Natural killer cell (primary cell): ENCODE data around the gene UGT1A3. TPM values are rescaled to one million over a fixed set of nuclear protein-coding genes. Genes with fewer than 3 reads are reported as not detected.

Experiments
- ATAC-seq, 3 donors: fragments of 150-1000 bp in 2 of 3; fragments of 200-7000 bp in 1 of 3; cut with Tn5 transposase; 1 replicate in 1 of 3; 2 replicates in 2 of 3; pipeline ENCODE4 v1.10.0; 2021; ENCODE audit warnings: mild to moderate bottlenecking in 2 of 3, moderate library complexity in 2 of 3
- DNase-seq, 2 donors: peaks; one replicate each; pipeline versions ENCODE4 v3.0.0 to v3.0.0-alpha.2; 2013 to 2021; ENCODE audit warnings: mixed read lengths in 1 of 2
- H3K27ac ChIP-seq: one replicate; pipeline ENCODE4 v1.5.1; 2013; ENCODE audit warnings: mild to moderate bottlenecking, low read length
- H3K27me3 ChIP-seq: one replicate; pipeline ENCODE4 v1.6.1; 2013; ENCODE audit warnings: low read length; ENCODE audit not compliant: control insufficient read depth, insufficient read depth
- H3K36me3 ChIP-seq: one replicate; pipeline ENCODE4 v1.6.1; 2013; ENCODE audit warnings: low read length; ENCODE audit not compliant: control insufficient read depth, insufficient read depth
- H3K4me1 ChIP-seq: one replicate; pipeline ENCODE4 v1.6.1; 2013; ENCODE audit warnings: low read length; ENCODE audit not compliant: control insufficient read depth, insufficient read depth
- H3K4me3 ChIP-seq: one replicate; pipeline ENCODE4 v1.5.1; 2013; ENCODE audit warnings: low read length
- H3K9me3 ChIP-seq: one replicate; pipeline ENCODE4 v1.6.1; 2013; ENCODE audit warnings: low read length; ENCODE audit not compliant: control insufficient read depth, insufficient read depth
- H3K27ac Mint-ChIP-seq, 2 donors: one replicate each; pipeline ENCODE4 v1.8.0; 2022; ENCODE audit warnings: mild to moderate bottlenecking in 2 of 2, mixed read lengths in 2 of 2, moderate library complexity in 1 of 2
- H3K27me3 Mint-ChIP-seq, 2 donors: one replicate each; pipeline ENCODE4 v1.8.0; 2022; ENCODE audit warnings: low read depth in 2 of 2, mixed read lengths in 2 of 2
- H3K36me3 Mint-ChIP-seq: one replicate; pipeline ENCODE4 v1.8.0; 2022; ENCODE audit warnings: mixed read lengths
- H3K4me1 Mint-ChIP-seq, 2 donors: one replicate each; pipeline ENCODE4 v1.8.0; 2022; ENCODE audit warnings: mixed read lengths in 2 of 2
- H3K4me3 Mint-ChIP-seq: one replicate; pipeline ENCODE4 v1.8.0; 2022; ENCODE audit warnings: mild to moderate bottlenecking, moderate library complexity, mixed read lengths
- H3K9me3 Mint-ChIP-seq, 2 donors: one replicate each; pipeline ENCODE4 v1.8.0; 2022; ENCODE audit warnings: mixed read lengths in 2 of 2
- CTCF ChIP-seq: fragments of 200-600 bp; IDR thresholded peaks from one replicate; pipeline ENCODE4 v1.8.0; 2022; ENCODE audit warnings: antibody characterized with exemption
- WGBS: methylation state at CpG from one replicate; pipeline ENCODE4 v1.1.7; 2013; ENCODE audit warnings: missing lambda C conversion rate; ENCODE audit not compliant: insufficient coverage; 5-methylcytosine and 5-hydroxymethylcytosine counted together
- intact Hi-C: fragments of 100-400 bp; cut with micrococcal nuclease; formaldehyde crosslinking; loops from one replicate; pipeline ENCODE4 v1.14.2; 2022
- total RNA-seq, 4 donors: library from RNA; stranded (reverse); fragments of 120-200 nt in 1 of 4; gene quantifications; one replicate each; pipeline versions ENCODE4 v1.2.3 to v1.2.4, GENCODE V29; 2013 to 2022

UGT1A3 gene
- total RNA-seq, 3 donors from 2014 or later (not counting 1 experiment from before 2014, with no cell fraction given): not detected

- H3K4me3 Mint-ChIP-seq: no peak overlapping the region
- Histone ChIP-seq H3K27me3 (no peaks in the 10 kb centered on the region), H3K4me1 (no peaks in the 10 kb centered on the region), H3K4me3 (no peak overlapping the region), H3K9me3 (no peaks in the 10 kb centered on the region), H3K27ac (no peak overlapping the region), H3K36me3 (no peaks in the 10 kb centered on the region)
- no peak for TF ChIP-seq CTCF
- H3K4me1 Mint-ChIP-seq: no peaks in the 10 kb centered on the region
- ATAC-seq (no peak), DNase-seq (no peak)
- H3K27me3 Mint-ChIP-seq: peaks cover 16 to 33% of the 10 kb centered on the region in 2 donors
- no peaks in the 10 kb centered on the region for H3K36me3 Mint-ChIP-seq
- 67% methylated on average over 2 of the region's 2 CpGs for WGBS
- H3K27ac Mint-ChIP-seq: no peak overlapping the region
- no peaks in the 10 kb centered on the region for H3K9me3 Mint-ChIP-seq
- intact Hi-C loops: no loop called here
Observed at GRCh38 chr2:233803292-233803911, 74.6 kb downstream of the UGT1A3 start.

GRCh38 chr2:233803994-233804393 lies 75.2 kb downstream of the UGT1A3 start:
- Mint-ChIP-seq H3K27me3 (peaks cover 15 to 33% of the 10 kb centered on the region in 2 donors), H3K36me3 (no peaks in the 10 kb centered on the region), H3K27ac (no peak overlapping the region), H3K4me1 (no peaks in the 10 kb centered on the region), H3K4me3 (no peak overlapping the region), H3K9me3 (no peaks in the 10 kb centered on the region)
- H3K36me3 ChIP-seq: no peaks in the 10 kb centered on the region
- intact Hi-C loops: no loop called here
- H3K4me1 ChIP-seq: no peaks in the 10 kb centered on the region
- no peak overlapping the region for H3K27ac ChIP-seq
- DNase-seq (no peak), ATAC-seq (no peak)
- 68% methylated on average over 8 of the region's 8 CpGs for WGBS
- no peaks in the 10 kb centered on the region for H3K27me3 ChIP-seq
- TF ChIP-seq CTCF: no peak
- H3K4me3 ChIP-seq: no peak overlapping the region
- H3K9me3 ChIP-seq: no peaks in the 10 kb centered on the region

GRCh38 chr2:233807215-233807865 lies 78.5 kb downstream of the UGT1A3 start:
- WGBS: 78% methylated on average over 12 of the region's 12 CpGs
- no peaks in the 10 kb centered on the region for H3K4me1 ChIP-seq
- no peaks in the 10 kb centered on the region for H3K36me3 ChIP-seq
- ATAC-seq (no peak), DNase-seq (peak in 1 of 2 donors; percentile 12)
- Mint-ChIP-seq H3K27ac (no peak overlapping the region), H3K9me3 (no peaks in the 10 kb centered on the region), H3K36me3 (no peaks in the 10 kb centered on the region), H3K4me3 (no peak overlapping the region), H3K4me1 (no peaks in the 10 kb centered on the region), H3K27me3 (peaks cover 18 to 40% of the 10 kb centered on the region in 2 donors)
- intact Hi-C loops: no loop called here
- no peak overlapping the region for H3K27ac ChIP-seq
- no peaks in the 10 kb centered on the region for H3K9me3 ChIP-seq
- H3K4me3 ChIP-seq: no peak overlapping the region
- H3K27me3 ChIP-seq: no peaks in the 10 kb centered on the region
- no peak for TF ChIP-seq CTCF
